ENCODE measurements around the gene CERKL. TPM values are rescaled to one million over a fixed set of nuclear protein-coding genes. Genes with fewer than 3 reads are reported as not detected.

Gene CERKL
- polyA plus RNA-seq, 2 donors: 0.01 TPM; not detected in 1

- Histone ChIP-seq H3K9me3 (ENCODE audit: control insufficient read depth in 2 of 2, insufficient read depth in 1 of 2, low read depth in 1 of 2, low read length in 1 of 2) (no peaks in the 10 kb centered on the region), H3K4me1 (ENCODE audit: control insufficient read depth in 2 of 2, insufficient read depth in 2 of 2, low read length in 1 of 2) (no peaks in the 10 kb centered on the region), H3K36me3 (ENCODE audit: control insufficient read depth in 2 of 2, insufficient read depth in 2 of 2, low read length in 1 of 2) (no peaks in the 10 kb centered on the region), H3K27me3 (ENCODE audit: control insufficient read depth in 1 of 2, insufficient read depth in 2 of 2, low read length in 2 of 2) (no peaks in the 10 kb centered on the region), H3K27ac (ENCODE audit: low read depth in 2 of 2, low read length in 1 of 2) (no peak overlapping the region), H3K4me3 (ENCODE audit: low read depth in 1 of 2, low read length in 2 of 2) (no peak overlapping the region)
- 38 to 52% methylated on average over 7 of the region's 7 CpGs for WGBS, 2 donors
Measured at GRCh38 chr2:181614874-181615638, 41.8 kb downstream of the CERKL start.

GRCh38 chr2:181613241-181613640 is 43.7 kb downstream of the CERKL start:
- Histone ChIP-seq H3K36me3 (ENCODE audit: control insufficient read depth in 2 of 2, insufficient read depth in 2 of 2, low read length in 1 of 2) (no peaks in the 10 kb centered on the region), H3K27me3 (ENCODE audit: control insufficient read depth in 1 of 2, insufficient read depth in 2 of 2, low read length in 2 of 2) (no peaks in the 10 kb centered on the region), H3K27ac (ENCODE audit: low read depth in 2 of 2, low read length in 1 of 2) (no peak overlapping the region), H3K4me3 (ENCODE audit: low read depth in 1 of 2, low read length in 2 of 2) (no peak overlapping the region), H3K4me1 (ENCODE audit: control insufficient read depth in 2 of 2, insufficient read depth in 2 of 2, low read length in 1 of 2) (no peaks in the 10 kb centered on the region), H3K9me3 (ENCODE audit: control insufficient read depth in 2 of 2, insufficient read depth in 1 of 2, low read depth in 1 of 2, low read length in 1 of 2) (no peaks in the 10 kb centered on the region)
- 62 to 65% methylated on average over 2 of the region's 2 CpGs for WGBS, 2 donors

GRCh38 chr2:181607629-181608590 is 49.0 kb downstream of the CERKL start:
- no peaks in the 10 kb centered on the region for H3K36me3 ChIP-seq (ENCODE audit: control insufficient read depth in 2 of 2, insufficient read depth in 2 of 2, low read length in 1 of 2)
- H3K4me3 ChIP-seq (ENCODE audit: low read depth in 1 of 2, low read length in 2 of 2): no peak overlapping the region
- no peaks in the 10 kb centered on the region for H3K4me1 ChIP-seq (ENCODE audit: control insufficient read depth in 2 of 2, insufficient read depth in 2 of 2, low read length in 1 of 2)
- 76 to 79% methylated on average over 4 of the region's 4 CpGs for WGBS, 2 donors
- H3K27me3 ChIP-seq (ENCODE audit: control insufficient read depth in 1 of 2, insufficient read depth in 2 of 2, low read length in 2 of 2): no peaks in the 10 kb centered on the region
- H3K9me3 ChIP-seq (ENCODE audit: control insufficient read depth in 2 of 2, insufficient read depth in 1 of 2, low read depth in 1 of 2, low read length in 1 of 2): no peaks in the 10 kb centered on the region
- no peak overlapping the region for H3K27ac ChIP-seq (ENCODE audit: low read depth in 2 of 2, low read length in 1 of 2)

GRCh38 chr2:181605889-181606837 is 50.7 kb downstream of the CERKL start:
- WGBS, 2 donors: 80 to 90% methylated on average over 2 of the region's 3 CpGs
- H3K9me3 ChIP-seq (ENCODE audit: control insufficient read depth in 2 of 2, insufficient read depth in 1 of 2, low read depth in 1 of 2, low read length in 1 of 2): no peaks in the 10 kb centered on the region
- no peaks in the 10 kb centered on the region for H3K4me1 ChIP-seq (ENCODE audit: control insufficient read depth in 2 of 2, insufficient read depth in 2 of 2, low read length in 1 of 2)
- H3K27me3 ChIP-seq (ENCODE audit: control insufficient read depth in 1 of 2, insufficient read depth in 2 of 2, low read length in 2 of 2): no peaks in the 10 kb centered on the region
- no peaks in the 10 kb centered on the region for H3K36me3 ChIP-seq (ENCODE audit: control insufficient read depth in 2 of 2, insufficient read depth in 2 of 2, low read length in 1 of 2)
- H3K27ac ChIP-seq (ENCODE audit: low read depth in 2 of 2, low read length in 1 of 2): no peak overlapping the region
- no peak overlapping the region for H3K4me3 ChIP-seq (ENCODE audit: low read depth in 1 of 2, low read length in 2 of 2)

GRCh38 chr2:181602017-181602416 is 54.9 kb downstream of the CERKL start:
- H3K27me3 ChIP-seq (ENCODE audit: control insufficient read depth in 1 of 2, insufficient read depth in 2 of 2, low read length in 2 of 2): no peaks in the 10 kb centered on the region
- H3K27ac ChIP-seq (ENCODE audit: low read depth in 2 of 2, low read length in 1 of 2): no peak overlapping the region
- H3K4me1 ChIP-seq (ENCODE audit: control insufficient read depth in 2 of 2, insufficient read depth in 2 of 2, low read length in 1 of 2): no peaks in the 10 kb centered on the region
- H3K4me3 ChIP-seq (ENCODE audit: low read depth in 1 of 2, low read length in 2 of 2): no peak overlapping the region
- no peaks in the 10 kb centered on the region for H3K9me3 ChIP-seq (ENCODE audit: control insufficient read depth in 2 of 2, insufficient read depth in 1 of 2, low read depth in 1 of 2, low read length in 1 of 2)
- WGBS, 2 donors: 92 to 94% methylated on average over 1 of the region's 1 CpG
- no peaks in the 10 kb centered on the region for H3K36me3 ChIP-seq (ENCODE audit: control insufficient read depth in 2 of 2, insufficient read depth in 2 of 2, low read length in 1 of 2)

GRCh38 chr2:181596556-181596955 is 60.3 kb downstream of the CERKL start:
- H3K4me1 ChIP-seq (ENCODE audit: control insufficient read depth in 2 of 2, insufficient read depth in 2 of 2, low read length in 1 of 2): no peaks in the 10 kb centered on the region
- no peaks in the 10 kb centered on the region for H3K27me3 ChIP-seq (ENCODE audit: control insufficient read depth in 1 of 2, insufficient read depth in 2 of 2, low read length in 2 of 2)
- H3K4me3 ChIP-seq (ENCODE audit: low read depth in 1 of 2, low read length in 2 of 2): no peak overlapping the region
- H3K36me3 ChIP-seq (ENCODE audit: control insufficient read depth in 2 of 2, insufficient read depth in 2 of 2, low read length in 1 of 2): no peaks in the 10 kb centered on the region
- no peak overlapping the region for H3K27ac ChIP-seq (ENCODE audit: low read depth in 2 of 2, low read length in 1 of 2)
- WGBS, 2 donors: 73 to 74% methylated on average over 1 of the region's 1 CpG
- H3K9me3 ChIP-seq (ENCODE audit: control insufficient read depth in 2 of 2, insufficient read depth in 1 of 2, low read depth in 1 of 2, low read length in 1 of 2): no peaks in the 10 kb centered on the region

- Histone ChIP-seq H3K4me3 (ENCODE audit: low read depth in 1 of 2, low read length in 2 of 2) (no peak overlapping the region), H3K27ac (ENCODE audit: low read depth in 2 of 2, low read length in 1 of 2) (no peak overlapping the region), H3K27me3 (ENCODE audit: control insufficient read depth in 1 of 2, insufficient read depth in 2 of 2, low read length in 2 of 2) (no peaks in the 10 kb centered on the region), H3K36me3 (ENCODE audit: control insufficient read depth in 2 of 2, insufficient read depth in 2 of 2, low read length in 1 of 2) (no peaks in the 10 kb centered on the region), H3K4me1 (ENCODE audit: control insufficient read depth in 2 of 2, insufficient read depth in 2 of 2, low read length in 1 of 2) (no peaks in the 10 kb centered on the region), H3K9me3 (ENCODE audit: control insufficient read depth in 2 of 2, insufficient read depth in 1 of 2, low read depth in 1 of 2, low read length in 1 of 2) (no peaks in the 10 kb centered on the region)
- 70 to 81% methylated on average over 2 of the region's 2 CpGs for WGBS, 2 donors
Measured at GRCh38 chr2:181594322-181594721, 62.6 kb downstream of the CERKL start.

GRCh38 chr2:181589779-181590178 is 67.1 kb downstream of the CERKL start:
- Histone ChIP-seq H3K9me3 (ENCODE audit: control insufficient read depth in 2 of 2, insufficient read depth in 1 of 2, low read depth in 1 of 2, low read length in 1 of 2) (no peaks in the 10 kb centered on the region), H3K36me3 (ENCODE audit: control insufficient read depth in 2 of 2, insufficient read depth in 2 of 2, low read length in 1 of 2) (no peaks in the 10 kb centered on the region), H3K4me3 (ENCODE audit: low read depth in 1 of 2, low read length in 2 of 2) (no peak overlapping the region), H3K4me1 (ENCODE audit: control insufficient read depth in 2 of 2, insufficient read depth in 2 of 2, low read length in 1 of 2) (no peaks in the 10 kb centered on the region), H3K27me3 (ENCODE audit: control insufficient read depth in 1 of 2, insufficient read depth in 2 of 2, low read length in 2 of 2) (no peaks in the 10 kb centered on the region), H3K27ac (ENCODE audit: low read depth in 2 of 2, low read length in 1 of 2) (no peak overlapping the region)
- 76 to 84% methylated on average over 2 of the region's 2 CpGs for WGBS, 2 donors

GRCh38 chr2:181588546-181588945 is 68.4 kb downstream of the CERKL start:
- Histone ChIP-seq H3K27ac (ENCODE audit: low read depth in 2 of 2, low read length in 1 of 2) (no peak overlapping the region), H3K4me1 (ENCODE audit: control insufficient read depth in 2 of 2, insufficient read depth in 2 of 2, low read length in 1 of 2) (no peaks in the 10 kb centered on the region), H3K9me3 (ENCODE audit: control insufficient read depth in 2 of 2, insufficient read depth in 1 of 2, low read depth in 1 of 2, low read length in 1 of 2) (no peaks in the 10 kb centered on the region), H3K27me3 (ENCODE audit: control insufficient read depth in 1 of 2, insufficient read depth in 2 of 2, low read length in 2 of 2) (no peaks in the 10 kb centered on the region), H3K4me3 (ENCODE audit: low read depth in 1 of 2, low read length in 2 of 2) (no peak overlapping the region), H3K36me3 (ENCODE audit: control insufficient read depth in 2 of 2, insufficient read depth in 2 of 2, low read length in 1 of 2) (no peaks in the 10 kb centered on the region)
- 80 to 83% methylated on average over 3 of the region's 3 CpGs for WGBS, 2 donors
